Inflammatory macrophage (primary cell): ENCODE measurements around the gene DDIAS.
"Not testable (repeated sequence)": the region's sequence is repeated elsewhere in the genome, so short reads cannot be mapped to it uniquely, and the experiment has no call there.

Source experiments
- DNase-seq, 2 donors: peaks; one replicate each; pipeline ENCODE4 v3.0.0-alpha.2; 2020 to 2022

The DDIAS gene

GRCh38 chr11:82970507-82971083 is 69.1 kb downstream of the DDIAS start:
- DNase-seq: not testable (repeated sequence)

GRCh38 chr11:82971519-82971946 is 70.0 kb downstream of the DDIAS start:
- not testable (repeated sequence) for DNase-seq

GRCh38 chr11:82972103-82972502 is 70.6 kb downstream of the DDIAS start:
- DNase-seq: no peak

DNA sequence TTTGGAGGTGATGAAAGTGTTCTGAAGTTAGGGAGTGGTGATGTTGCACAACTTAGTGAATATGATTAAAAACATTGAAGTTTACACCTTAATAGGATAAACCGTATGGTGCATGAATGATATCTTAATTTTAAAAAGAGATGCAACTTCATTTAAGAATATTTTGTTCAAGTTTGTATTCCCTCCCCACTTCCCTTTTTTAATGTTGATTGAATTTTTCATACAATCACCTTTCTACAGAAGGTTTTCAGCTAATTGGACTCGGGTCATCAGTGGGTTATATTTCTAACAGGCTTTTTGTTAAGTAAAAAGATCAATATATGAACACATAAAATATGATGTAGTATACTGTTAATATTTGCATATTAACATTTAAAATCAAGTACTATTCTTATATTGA is 72.6 kb downstream of the DDIAS start:
- no peak for DNase-seq

- no peak for DNase-seq
Observed at GRCh38 chr11:82974851-82975250, 73.3 kb downstream of the DDIAS start.

DNA sequence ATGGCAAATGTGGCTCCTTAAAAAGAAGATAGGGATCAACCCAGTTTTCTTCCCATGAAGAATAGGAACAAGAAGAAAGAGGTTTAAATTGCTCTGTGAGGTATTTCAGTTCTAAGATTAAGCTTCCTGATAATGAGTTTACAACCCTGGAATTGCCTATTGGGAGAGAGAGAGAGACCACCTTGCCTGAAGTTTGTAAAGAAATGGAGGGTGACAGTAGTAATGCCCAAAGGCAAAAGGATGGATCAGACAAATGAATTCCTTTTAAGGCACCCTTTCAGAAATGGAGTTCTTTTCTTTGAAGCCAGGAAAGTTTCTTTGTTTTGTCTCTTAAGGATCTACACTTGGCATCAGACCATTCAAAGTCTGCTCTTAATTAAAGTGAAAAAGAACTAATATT is 74.3 kb downstream of the DDIAS start:
- no peak for DNase-seq

- no peak for DNase-seq
Observed at GRCh38 chr11:82976786-82977185, 75.2 kb downstream of the DDIAS start.

DNA sequence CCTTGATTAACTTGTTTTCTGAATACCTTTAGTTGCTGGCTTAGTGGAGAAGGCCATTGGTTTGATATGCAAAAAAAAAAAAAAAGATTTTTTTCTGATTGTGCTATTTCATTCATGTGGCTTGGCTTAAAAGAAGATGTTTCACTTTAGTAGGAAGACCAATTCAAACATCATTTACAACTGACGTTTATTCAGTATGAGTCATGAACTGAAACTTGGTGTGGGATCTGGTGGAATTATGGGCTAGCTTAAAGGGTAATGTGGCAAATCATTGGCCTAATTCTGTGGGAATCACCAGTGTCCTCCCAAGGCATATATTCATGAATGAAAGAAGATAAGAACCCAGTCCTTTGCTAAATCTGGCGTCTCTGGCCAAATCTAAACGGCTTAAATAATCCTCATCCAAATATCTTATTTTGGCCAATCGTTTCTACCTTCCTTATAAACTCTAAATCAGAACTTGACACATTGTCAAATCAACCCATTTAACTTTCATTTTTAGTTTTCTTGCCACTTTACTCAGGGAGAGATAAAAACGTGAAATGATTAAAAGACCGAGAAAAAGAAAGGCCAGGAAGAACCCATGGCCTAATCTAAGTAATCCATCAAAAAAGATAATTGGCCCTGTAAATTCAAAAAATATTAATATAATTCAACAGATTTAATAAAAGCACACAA is 77.0 kb downstream of the DDIAS start:
- DNase-seq: no peak

DNA sequence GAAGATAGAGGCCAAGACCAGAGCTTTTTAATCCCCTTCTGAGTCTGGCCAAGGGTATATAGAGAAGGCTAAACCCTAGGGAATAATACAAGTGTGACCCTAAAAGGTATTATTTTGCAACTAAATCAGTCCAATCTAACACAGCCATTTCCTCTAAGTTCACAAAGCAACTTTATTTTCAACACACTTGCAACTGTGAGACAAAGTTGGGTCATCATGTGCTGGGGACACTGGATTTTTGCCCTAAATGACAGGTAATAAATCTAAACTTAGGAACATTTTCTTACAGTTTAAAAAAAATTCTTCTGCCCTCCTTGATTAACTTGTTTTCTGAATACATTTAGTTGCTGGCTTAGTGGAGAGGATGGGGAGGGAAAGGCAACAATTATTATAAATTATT is 78.3 kb downstream of the DDIAS start:
- DNase-seq: no peak

DNA sequence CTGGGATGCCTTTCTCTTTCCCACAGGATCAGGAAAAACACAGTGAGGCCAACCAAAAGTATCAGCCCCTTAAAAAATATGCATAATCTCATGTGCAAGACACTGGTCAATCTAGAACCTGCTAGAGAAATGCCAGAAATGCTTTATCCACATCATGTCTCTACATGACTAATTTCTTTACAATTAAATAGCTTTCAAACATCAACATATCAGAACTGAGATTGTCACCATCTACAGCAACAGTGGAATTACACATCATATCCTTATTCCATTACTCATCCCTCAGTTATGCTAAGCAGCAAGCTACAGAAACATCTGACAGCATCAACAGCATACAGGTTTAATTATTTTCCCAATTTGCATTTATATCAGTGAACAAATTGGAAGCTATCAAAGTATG is 78.8 kb downstream of the DDIAS start:
- no peak for DNase-seq

DNA sequence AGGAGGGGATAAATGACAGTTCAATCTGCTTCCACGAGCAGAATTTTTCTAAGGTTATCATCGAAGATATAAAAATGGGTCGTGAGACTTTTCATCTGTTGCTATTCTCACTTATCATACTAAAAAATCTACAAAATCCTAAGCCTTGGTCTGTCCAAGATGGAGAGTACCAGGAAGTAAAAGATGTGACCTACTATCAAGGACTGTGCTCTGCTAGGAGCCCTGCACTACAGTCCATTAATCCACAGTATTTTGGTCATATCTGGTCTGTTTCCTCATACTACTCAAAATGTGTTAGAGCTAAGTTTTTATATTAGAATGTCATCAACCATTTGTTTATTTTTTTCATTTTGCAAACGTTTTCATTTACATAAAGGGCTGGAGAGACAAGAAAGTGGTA is 79.4 kb downstream of the DDIAS start:
- DNase-seq: no peak

DNA sequence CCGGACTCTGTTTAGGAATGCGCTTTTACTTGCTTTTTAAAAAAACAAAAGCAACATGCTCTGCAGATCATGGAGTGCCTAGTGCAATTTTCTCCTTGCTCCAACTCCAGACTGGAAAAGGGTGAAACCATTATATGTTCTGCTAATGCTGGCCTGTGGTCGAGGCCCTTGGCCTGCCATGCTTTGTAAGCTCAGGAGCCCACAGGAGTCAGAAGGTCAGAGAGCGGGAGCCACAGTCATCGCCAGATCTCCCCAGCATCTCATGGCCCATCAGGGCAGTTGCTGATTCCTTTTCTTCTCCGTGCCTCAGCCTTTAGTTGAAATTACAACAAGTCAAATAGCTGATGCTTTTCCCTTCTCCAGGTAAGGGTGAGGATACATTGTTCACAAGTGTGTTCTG is 80.3 kb downstream of the DDIAS start:
- no peak for DNase-seq
